ENCODE results near the gene MGAT1.

DNA sequence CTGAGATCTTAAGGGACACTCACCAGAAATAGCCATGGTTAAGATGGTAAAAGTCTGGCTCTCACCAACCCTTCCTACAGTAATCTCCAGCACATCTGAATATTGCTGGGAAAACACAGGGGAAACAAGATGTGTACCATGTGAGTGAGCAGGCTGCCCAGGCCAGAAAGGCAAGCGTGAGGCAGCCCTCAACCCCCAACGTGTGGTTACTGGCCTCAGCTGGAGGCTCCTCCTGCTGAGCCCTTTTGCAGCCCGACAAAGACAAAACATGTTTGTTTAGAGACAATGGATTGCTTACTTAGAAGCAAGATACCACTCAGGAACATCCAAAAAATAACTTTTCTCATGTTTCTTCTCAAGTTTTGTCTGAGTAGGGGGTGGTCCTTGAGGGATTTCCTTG is 41.8 kb upstream of the MGAT1 start:
- TF ChIP-seq POLR2A (IDR thresholded peaks at IDR 0.05): no peak
- TF ChIP-seq, protein P1, sequence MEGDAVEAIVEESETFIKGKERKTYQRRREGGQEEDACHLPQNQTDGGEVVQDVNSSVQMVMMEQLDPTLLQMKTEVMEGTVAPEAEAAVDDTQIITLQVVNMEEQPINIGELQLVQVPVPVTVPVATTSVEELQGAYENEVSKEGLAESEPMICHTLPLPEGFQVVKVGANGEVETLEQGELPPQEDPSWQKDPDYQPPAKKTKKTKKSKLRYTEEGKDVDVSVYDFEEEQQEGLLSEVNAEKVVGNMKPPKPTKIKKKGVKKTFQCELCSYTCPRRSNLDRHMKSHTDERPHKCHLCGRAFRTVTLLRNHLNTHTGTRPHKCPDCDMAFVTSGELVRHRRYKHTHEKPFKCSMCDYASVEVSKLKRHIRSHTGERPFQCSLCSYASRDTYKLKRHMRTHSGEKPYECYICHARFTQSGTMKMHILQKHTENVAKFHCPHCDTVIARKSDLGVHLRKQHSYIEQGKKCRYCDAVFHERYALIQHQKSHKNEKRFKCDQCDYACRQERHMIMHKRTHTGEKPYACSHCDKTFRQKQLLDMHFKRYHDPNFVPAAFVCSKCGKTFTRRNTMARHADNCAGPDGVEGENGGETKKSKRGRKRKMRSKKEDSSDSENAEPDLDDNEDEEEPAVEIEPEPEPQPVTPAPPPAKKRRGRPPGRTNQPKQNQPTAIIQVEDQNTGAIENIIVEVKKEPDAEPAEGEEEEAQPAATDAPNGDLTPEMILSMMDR (IDR thresholded peaks at IDR 0.05 in 4 of 5, conservative IDR thresholded peaks at IDR 0.05 in 1 of 5): no peak
